ENCODE measurements around the gene UBQLN3.

UBQLN3 gene

GRCh38 chr11:5505363-5506048 lies 4.3 kb downstream of the UBQLN3 start:
- no peak for DNase-seq (ENCODE audit: low spot score)

- DNase-seq (ENCODE audit: low spot score) = no peak
Measured at GRCh38 chr11:5504403-5504921, 5.3 kb downstream of the UBQLN3 start.

- DNase-seq (ENCODE audit: low spot score) = no peak
Measured at GRCh38 chr11:5500393-5500801, 9.4 kb downstream of the UBQLN3 start.

GRCh38 chr11:5499671-5500070 lies 10.1 kb downstream of the UBQLN3 start:
- no peak for DNase-seq (ENCODE audit: low spot score)

GRCh38 chr11:5489576-5490357 lies 20.0 kb downstream of the UBQLN3 start:
- DNase-seq (ENCODE audit: low spot score) = no peak

- DNase-seq (ENCODE audit: low spot score) = no peak
Measured at GRCh38 chr11:5488798-5489399, 20.9 kb downstream of the UBQLN3 start.

GRCh38 chr11:5488385-5488784 lies 21.4 kb downstream of the UBQLN3 start, which contains the start of gene OR52D1:
OR52D1 (plus strand) TSS chr11:5488685; CDS start chr11:5488707, 22 bp downstream.
- no peak for DNase-seq (ENCODE audit: low spot score)

- no peak for DNase-seq (ENCODE audit: low spot score)
Measured at GRCh38 chr11:5486421-5486820, 23.3 kb downstream of the UBQLN3 start.

- no peak for DNase-seq (ENCODE audit: low spot score)
Measured at GRCh38 chr11:5486003-5486402, 23.8 kb downstream of the UBQLN3 start.

- DNase-seq (ENCODE audit: low spot score) = no peak
Measured at GRCh38 chr11:5476186-5476819, 33.5 kb downstream of the UBQLN3 start.

GRCh38 chr11:5473921-5474320 lies 35.8 kb downstream of the UBQLN3 start:
- no peak for DNase-seq (ENCODE audit: low spot score)

- no peak for DNase-seq (ENCODE audit: low spot score)
Measured at GRCh38 chr11:5467527-5467926, 42.2 kb downstream of the UBQLN3 start.

GRCh38 chr11:5460983-5461621 lies 48.7 kb downstream of the UBQLN3 start:
- DNase-seq (ENCODE audit: low spot score) = no peak

All from ecto neural progenitor cell (in vitro differentiated cells).